ENCODE results near the gene ENOX2.

The ENOX2 gene

DNA sequence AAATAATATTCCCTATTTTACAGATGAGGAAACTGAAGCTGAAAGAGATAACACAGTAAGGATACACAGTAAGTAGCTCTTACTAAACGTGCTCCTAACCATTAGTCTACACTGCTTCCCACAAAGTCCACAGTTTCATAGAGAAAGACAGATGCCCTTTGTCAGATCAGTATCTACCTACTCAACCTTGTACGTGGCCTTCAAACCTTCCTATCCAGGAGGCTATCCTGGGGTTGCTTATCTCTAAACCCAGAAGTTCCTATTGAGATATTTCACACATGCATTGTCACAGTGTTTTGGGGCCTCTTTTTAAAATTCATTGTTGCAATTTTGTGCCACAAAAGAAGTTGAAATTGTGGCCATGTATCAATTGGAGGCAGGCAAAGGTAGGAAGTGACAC, 208.0 kb downstream of the ENOX2 start:
- DNase-seq = no peak

DNA sequence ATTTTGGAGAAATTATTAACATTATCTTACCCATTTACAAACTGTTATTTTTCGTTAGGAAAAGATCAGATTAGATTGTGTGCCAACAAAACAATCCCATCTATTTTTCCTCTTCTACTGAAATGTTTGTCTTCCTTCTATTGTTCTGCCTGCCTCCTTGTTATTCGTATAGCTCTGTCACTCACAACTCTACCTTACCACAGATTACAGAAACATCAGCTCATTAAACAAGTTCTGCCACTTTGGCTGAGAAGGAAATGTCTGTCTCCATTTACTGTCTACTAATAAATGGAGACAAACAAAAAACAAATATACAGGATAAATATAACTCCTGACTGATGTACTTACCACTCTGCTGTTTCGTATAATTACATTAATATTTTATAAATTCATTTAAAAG, 211.4 kb downstream of the ENOX2 start:
- no peak for DNase-seq

GRCh38 chrX:130688360-130688759, 214.6 kb downstream of the ENOX2 start:
- no peak for DNase-seq

GRCh38 chrX:130682990-130683389, 220.0 kb downstream of the ENOX2 start:
- no peak for DNase-seq

DNA sequence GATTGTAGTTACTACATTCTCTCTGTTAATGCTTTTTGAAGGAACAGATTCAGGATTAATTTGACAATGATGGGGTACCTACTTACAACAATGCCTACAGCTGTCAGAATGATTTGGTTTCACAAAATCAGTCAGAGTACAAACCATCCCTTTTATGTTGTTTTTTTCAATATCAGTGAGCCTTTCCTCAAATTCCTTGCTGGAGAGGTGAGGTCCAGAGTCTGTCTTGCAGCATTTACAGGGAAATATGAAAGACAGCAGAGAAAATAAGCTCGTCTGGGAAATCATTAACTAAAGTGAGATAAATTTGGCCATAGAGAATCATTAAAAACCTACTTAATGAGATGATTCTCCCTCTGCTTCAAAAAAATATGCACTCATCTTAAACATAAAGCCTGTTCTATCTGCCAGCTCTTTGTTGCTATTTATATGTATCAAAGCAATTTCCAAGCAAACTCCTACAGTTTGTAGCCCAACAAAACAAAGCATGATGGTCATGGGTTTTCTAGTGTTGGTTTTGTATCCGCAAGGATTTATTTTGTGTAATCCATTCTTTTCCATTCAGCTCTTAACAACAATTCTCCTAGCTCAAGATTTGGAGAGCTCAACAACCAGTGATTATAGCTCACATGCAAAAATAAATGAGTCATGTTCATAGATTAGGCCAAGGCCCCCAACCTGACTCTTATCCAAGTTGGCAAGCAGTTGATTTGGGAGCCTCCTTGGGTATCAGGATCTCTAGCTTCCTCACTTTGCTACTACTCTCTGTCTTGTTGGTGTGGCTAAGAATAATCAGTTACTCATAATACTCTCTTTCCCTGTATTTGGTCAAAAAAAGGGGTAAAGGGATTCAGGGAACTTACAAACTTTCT, 222.6 kb downstream of the ENOX2 start:
- no peak for DNase-seq

- DNase-seq = peak; percentile 5
Observed at GRCh38 chrX:130676861-130677260, 226.1 kb downstream of the ENOX2 start.

DNA sequence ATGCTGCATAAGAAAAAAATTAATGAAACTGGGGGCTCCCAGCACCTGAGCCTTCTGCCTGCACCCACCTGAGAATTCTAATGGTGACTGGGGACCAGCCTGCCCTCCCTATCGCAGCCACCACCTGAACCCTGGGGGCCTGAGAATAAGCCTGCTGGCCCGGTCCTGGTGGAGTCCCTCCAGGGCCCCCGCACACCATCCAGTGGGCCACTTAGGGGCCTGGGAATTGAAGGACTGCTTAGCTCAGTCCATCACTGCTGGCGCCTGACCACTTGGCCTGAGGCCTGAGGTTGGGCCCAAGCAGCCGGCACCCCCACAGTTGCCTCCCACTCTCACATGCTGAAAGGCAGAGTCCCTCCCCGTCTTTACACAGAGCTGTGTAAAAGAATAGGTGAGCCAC, 230.8 kb downstream of the ENOX2 start:
- DNase-seq = no peak

DNA sequence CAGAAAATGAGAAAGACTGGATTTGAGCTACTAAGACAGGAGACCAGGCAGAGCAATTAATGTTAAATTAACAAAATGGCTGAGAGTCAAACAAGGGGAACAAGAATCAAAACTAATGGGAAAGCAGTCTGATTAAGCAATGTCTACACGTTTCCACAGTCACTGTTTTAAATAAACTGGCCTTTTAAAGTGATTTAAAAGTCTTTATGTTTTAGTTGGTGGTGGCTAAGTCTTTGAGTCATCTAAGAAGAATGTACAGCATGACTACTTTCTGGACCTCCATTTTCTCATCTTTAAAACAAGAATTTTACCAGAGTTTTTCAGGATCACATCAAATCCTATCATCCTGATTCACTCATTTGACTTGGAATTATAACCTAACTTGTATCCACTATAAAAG, 233.8 kb downstream of the ENOX2 start:
- no peak for DNase-seq

DNA sequence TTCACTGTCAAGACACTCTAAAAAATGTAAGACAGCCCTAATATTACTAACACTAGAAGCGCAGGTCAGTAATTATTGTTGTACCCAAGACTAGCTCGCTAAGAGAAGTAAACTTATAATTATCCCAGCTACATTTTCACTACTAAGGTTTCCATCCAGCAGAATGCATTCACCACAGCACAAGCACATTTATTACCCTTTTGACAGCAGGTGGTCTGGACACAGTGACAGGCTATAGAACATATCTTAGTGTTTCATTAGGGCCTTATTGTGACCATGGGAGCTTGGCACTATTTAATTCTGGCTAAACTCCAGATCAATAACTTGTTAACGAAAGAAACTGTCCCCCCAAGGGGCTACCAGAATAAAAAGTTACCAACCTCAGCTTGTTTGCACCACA, 237.7 kb downstream of the ENOX2 start:
- DNase-seq = no peak

DNA sequence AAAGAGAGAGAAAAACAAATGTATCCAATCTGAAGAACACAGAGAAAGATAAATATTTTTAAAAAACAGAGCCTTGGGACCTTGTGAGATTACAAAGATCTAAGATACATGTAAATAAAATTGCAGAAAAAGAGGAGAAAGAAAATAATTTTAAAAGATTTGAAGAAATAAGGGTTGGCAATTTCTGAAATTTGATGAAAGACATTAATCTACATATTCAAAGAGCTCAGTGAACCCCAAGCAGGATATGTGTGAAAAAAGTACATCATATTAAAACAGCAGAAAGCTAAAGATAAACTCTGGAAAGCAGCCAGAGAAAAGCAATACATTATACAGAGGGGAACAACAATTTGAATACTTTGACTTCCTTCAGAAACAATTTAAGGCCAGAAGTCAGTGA, 244.7 kb downstream of the ENOX2 start:
- no peak for DNase-seq

- DNase-seq = peak; percentile 35
Observed at GRCh38 chrX:130654409-130654950, 248.5 kb downstream of the ENOX2 start.

GRCh38 chrX:130652824-130653578, 250.0 kb downstream of the ENOX2 start:
- no peak for DNase-seq

GRCh38 chrX:130649738-130650137, 253.3 kb downstream of the ENOX2 start:
- no peak for DNase-seq

DNA sequence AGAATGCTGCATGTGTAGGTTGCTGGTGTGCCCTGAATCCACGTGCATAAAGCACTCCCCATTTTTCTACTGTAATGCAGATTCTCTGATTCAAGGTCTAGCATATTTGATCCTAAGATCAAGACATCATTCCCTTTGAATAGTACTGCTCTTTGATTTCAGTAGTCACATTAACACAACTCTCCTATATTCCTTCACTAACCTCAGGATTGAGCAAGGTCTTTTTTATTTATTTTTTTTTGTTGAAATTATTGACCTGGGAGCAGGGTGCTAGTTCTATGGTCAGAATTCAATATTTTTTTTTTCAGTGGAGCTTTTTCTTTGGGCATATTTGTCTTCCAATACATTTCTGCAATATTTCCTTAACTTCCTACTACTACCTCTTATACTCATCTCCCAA, 255.5 kb downstream of the ENOX2 start:
- DNase-seq = no peak

DNA sequence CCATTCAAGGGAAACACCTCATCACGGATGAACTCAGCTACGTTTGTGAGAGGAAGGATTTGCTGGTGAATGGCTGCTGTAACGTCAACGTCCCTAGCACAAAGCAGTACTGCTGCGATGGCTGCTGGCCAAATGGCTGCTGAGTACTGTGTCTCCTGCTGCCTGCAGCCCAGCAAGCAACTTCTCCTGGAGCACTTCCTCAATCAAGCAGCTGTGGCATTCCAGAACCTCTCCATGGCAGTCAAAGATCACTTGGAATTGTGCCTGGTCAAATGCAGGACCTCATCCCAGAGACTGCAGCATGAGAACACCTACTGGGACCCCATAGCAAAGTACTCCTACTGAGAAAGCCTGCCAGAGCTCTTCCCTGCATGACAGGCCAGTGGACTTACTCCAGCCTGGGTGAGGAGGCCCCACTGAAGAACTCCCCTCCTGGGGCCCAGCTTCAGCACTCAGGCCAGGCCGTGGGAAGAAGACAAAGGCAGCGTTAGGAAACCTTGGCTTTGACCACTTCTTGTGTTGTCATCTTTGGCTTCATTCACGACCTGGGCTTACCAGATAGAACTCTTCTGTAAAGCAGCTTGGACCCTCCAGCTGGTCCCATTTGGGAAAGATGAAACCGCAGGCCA, 256.9 kb downstream of the ENOX2 start:
- no peak for DNase-seq

GRCh38 chrX:130637591-130637990, 265.4 kb downstream of the ENOX2 start:
- DNase-seq = no peak

DNA sequence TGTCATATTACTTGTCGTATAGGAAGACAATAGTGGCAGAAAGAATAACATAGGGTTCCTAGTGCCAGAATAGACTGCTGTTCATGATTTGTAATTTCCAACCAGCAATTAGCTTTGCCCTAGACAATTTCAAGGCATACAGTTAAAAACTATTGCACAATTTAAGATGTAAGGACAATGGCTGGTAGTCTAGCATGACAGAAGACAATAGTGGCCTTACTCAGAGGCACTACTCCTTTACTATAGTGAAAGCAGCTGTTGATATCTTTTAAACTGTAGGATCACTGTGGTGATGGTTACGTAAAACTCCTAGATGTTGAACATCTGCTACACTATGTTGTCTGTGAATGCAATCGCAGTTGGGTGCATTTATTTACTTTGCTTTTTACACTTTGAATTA, 266.7 kb downstream of the ENOX2 start:
- no peak for DNase-seq

GRCh38 chrX:130631011-130631410, 272.0 kb downstream of the ENOX2 start:
- DNase-seq = peak; percentile 85

GRCh38 chrX:130628516-130628915, 274.5 kb downstream of the ENOX2 start:
- DNase-seq = no peak

GRCh38 chrX:130626521-130626920, 276.5 kb downstream of the ENOX2 start:
- DNase-seq = no peak

GRCh38 chrX:130625386-130625785, 277.6 kb downstream of the ENOX2 start:
- DNase-seq = no peak

- no peak for DNase-seq
Observed at GRCh38 chrX:130623518-130623917, 279.5 kb downstream of the ENOX2 start.

DNA sequence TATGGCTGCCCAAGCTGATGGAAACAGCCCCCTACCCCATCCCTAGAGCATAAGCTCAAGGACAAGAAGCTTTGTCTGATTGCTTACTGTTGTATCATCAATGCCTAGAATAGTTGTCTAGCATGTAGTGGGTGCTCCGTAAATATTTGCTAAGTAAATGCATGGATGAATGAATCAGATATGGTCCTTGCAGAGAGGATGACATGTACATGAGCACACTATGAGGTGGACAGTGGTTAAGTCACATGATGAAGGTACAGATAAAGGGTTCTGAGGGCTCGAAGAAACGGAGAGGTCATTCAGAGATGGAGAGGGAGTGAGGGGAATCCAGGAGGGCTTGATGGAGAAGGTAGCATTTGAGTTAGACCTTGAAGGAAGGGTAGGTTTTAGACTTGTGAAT, 287.1 kb downstream of the ENOX2 start:
- no peak for DNase-seq

GRCh38 chrX:130607431-130607830, 295.6 kb downstream of the ENOX2 start:
- no peak for DNase-seq

All from DMS79 (cell line).